ENCODE results near the gene SYTL3.

The SYTL3 gene

GRCh38 chr6:158638324-158638854 lies 11.5 kb upstream of the SYTL3 start:
- no peaks in the 10 kb centered on the region for H3K27me3 ChIP-seq (ENCODE audit: control insufficient read depth in 5 of 5, insufficient read depth in 4 of 5, low read length in 5 of 5)
- H3K9ac ChIP-seq (ENCODE audit: low read length in 5 of 5) = no peak overlapping the region
- H3K4me1 ChIP-seq (ENCODE audit: control insufficient read depth in 5 of 5, insufficient read depth in 5 of 5, low read length in 5 of 5) = peaks cover 4 to 17% (median 16%) of the 10 kb centered on the region in 5 donors
- no peaks in the 10 kb centered on the region for H3K9me3 ChIP-seq (ENCODE audit: control insufficient read depth in 5 of 5, low read length in 5 of 5)
- no peak overlapping the region for H3K27ac ChIP-seq (ENCODE audit: low read depth, low read length)
- H3K4me3 ChIP-seq (ENCODE audit: low read depth in 1 of 5, low read length in 5 of 5) = no peak overlapping the region
- peaks cover 6 to 39% (median 31%) of the 10 kb centered on the region in 5 donors for H3K36me3 ChIP-seq (ENCODE audit: control insufficient read depth in 5 of 5, insufficient read depth in 5 of 5, low read length in 5 of 5)

DNA sequence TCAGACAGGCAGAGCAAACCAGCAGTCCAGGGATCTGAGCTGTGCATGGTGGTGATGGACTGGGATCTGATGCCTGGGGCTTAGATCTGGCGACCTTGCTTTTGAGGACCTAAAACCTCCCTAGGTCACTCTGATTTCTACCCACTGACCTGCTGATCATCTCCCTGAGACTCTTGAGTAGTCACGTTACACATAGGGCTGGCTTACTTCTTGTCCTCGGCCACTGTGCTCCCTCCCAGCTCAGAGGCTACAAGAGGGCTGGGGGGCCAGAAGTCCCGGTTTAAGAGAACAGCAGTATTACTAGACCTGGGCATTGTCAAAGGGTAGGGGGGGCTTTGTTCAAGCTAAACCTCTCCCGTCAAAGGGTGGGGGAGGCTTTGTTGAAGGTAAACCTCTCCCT lies 10.8 kb upstream of the SYTL3 start:
- Histone ChIP-seq H3K36me3 (ENCODE audit: control insufficient read depth in 5 of 5, insufficient read depth in 5 of 5, low read length in 5 of 5) (peaks cover 5 to 39% (median 31%) of the 10 kb centered on the region in 5 donors), H3K9ac (ENCODE audit: low read length in 5 of 5) (no peak overlapping the region), H3K4me3 (ENCODE audit: low read depth in 1 of 5, low read length in 5 of 5) (no peak overlapping the region), H3K4me1 (ENCODE audit: control insufficient read depth in 5 of 5, insufficient read depth in 5 of 5, low read length in 5 of 5) (peaks cover 4 to 23% (median 21%) of the 10 kb centered on the region in 5 donors), H3K27me3 (ENCODE audit: control insufficient read depth in 5 of 5, insufficient read depth in 4 of 5, low read length in 5 of 5) (no peaks in the 10 kb centered on the region), H3K27ac (ENCODE audit: low read depth, low read length) (no peak overlapping the region), H3K9me3 (ENCODE audit: control insufficient read depth in 5 of 5, low read length in 5 of 5) (no peaks in the 10 kb centered on the region)

- Histone ChIP-seq H3K36me3 (ENCODE audit: control insufficient read depth in 5 of 5, insufficient read depth in 5 of 5, low read length in 5 of 5) (peaks cover 5 to 30% (median 26%) of the 10 kb centered on the region in 5 donors), H3K4me3 (ENCODE audit: low read depth in 1 of 5, low read length in 5 of 5) (no peak overlapping the region), H3K27me3 (ENCODE audit: control insufficient read depth in 5 of 5, insufficient read depth in 4 of 5, low read length in 5 of 5) (no peaks in the 10 kb centered on the region), H3K4me1 (ENCODE audit: control insufficient read depth in 5 of 5, insufficient read depth in 5 of 5, low read length in 5 of 5) (peaks cover 4 to 30% (median 27%) of the 10 kb centered on the region in 5 donors), H3K27ac (ENCODE audit: low read depth, low read length) (no peak overlapping the region), H3K9ac (ENCODE audit: low read length in 5 of 5) (no peak overlapping the region), H3K9me3 (ENCODE audit: control insufficient read depth in 5 of 5, low read length in 5 of 5) (no peaks in the 10 kb centered on the region)
Measured at GRCh38 chr6:158640519-158640918, 9.3 kb upstream of the SYTL3 start.

DNA sequence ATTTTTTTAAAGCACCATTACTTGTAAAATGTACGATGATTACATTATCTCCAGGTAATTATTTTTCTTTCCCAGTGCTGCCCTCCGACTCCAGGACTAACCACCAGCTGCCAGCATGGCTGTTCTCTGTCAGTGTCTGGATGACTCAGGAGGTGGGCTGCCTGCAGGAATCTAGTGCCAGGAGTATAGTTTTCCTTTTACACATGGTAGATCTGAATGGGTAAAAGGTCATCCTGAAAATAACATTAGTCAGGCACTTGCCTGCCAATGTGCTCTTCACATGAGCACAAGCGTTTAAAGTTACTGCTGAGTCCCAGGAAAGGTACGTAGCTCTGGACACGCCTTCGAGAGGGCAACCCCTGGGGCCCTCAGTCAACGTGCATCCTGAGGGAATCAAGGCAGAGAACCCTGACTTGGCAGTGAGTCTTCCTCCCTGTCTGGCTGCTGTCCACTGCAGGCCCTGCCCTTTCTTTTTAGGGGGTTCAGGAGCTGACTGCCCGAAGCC lies 7.7 kb upstream of the SYTL3 start:
- Histone ChIP-seq H3K9ac (ENCODE audit: low read length in 5 of 5) (no peak overlapping the region), H3K4me1 (ENCODE audit: control insufficient read depth in 5 of 5, insufficient read depth in 5 of 5, low read length in 5 of 5) (peaks cover 4 to 30% (median 27%) of the 10 kb centered on the region in 5 donors)

DNA sequence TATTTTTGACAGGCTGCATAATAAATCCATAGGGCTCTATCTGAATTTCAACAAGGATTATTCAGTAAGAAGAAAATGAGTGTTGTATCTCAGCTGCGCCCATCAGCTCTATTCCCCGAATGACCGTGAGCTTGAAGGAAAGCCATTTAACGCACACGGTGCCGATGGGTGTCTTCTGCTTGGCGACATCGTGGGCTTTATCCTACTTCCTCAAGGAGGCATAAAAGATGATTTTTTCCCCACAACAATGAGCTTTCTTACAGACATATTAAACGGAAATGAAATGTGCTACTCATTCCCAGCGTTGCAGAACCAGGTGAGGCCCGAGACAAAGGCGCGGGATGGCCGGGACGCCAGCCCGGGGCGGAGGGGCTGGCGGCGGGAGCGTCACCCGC lies 6.0 kb upstream of the SYTL3 start:
- H3K27ac ChIP-seq (ENCODE audit: low read depth, low read length) = peak overlapping the region; percentile 82
- H3K9ac ChIP-seq (ENCODE audit: low read length in 5 of 5) = peak overlapping the region; percentile 68 to 96 (median 90)
- peaks cover 4 to 30% (median 27%) of the 10 kb centered on the region in 5 donors for H3K4me1 ChIP-seq (ENCODE audit: control insufficient read depth in 5 of 5, insufficient read depth in 5 of 5, low read length in 5 of 5)
- H3K36me3 ChIP-seq (ENCODE audit: control insufficient read depth in 5 of 5, insufficient read depth in 5 of 5, low read length in 5 of 5) = peaks cover 0 to 12% (median 9%) of the 10 kb centered on the region in 5 donors
- no peaks in the 10 kb centered on the region for H3K9me3 ChIP-seq (ENCODE audit: control insufficient read depth in 5 of 5, low read length in 5 of 5)
- peak overlapping the region; percentile 84 to 89 (median 88) for H3K4me3 ChIP-seq (ENCODE audit: low read depth in 1 of 5, low read length in 5 of 5)
- no peaks in the 10 kb centered on the region for H3K27me3 ChIP-seq (ENCODE audit: control insufficient read depth in 5 of 5, insufficient read depth in 4 of 5, low read length in 5 of 5)

More for the DNA sequence above, 7.7 kb upstream of the SYTL3 start:
- H3K27ac ChIP-seq (ENCODE audit: low read depth, low read length) = peak overlapping the region; percentile 64
- no peaks in the 10 kb centered on the region for H3K9me3 ChIP-seq (ENCODE audit: control insufficient read depth in 5 of 5, low read length in 5 of 5)
- peak overlapping the region in 1 of 5 donors; percentile 61 for H3K4me3 ChIP-seq (ENCODE audit: low read depth in 1 of 5, low read length in 5 of 5)
- no peaks in the 10 kb centered on the region for H3K27me3 ChIP-seq (ENCODE audit: control insufficient read depth in 5 of 5, insufficient read depth in 4 of 5, low read length in 5 of 5)
- H3K36me3 ChIP-seq (ENCODE audit: control insufficient read depth in 5 of 5, insufficient read depth in 5 of 5, low read length in 5 of 5) = peaks cover 2 to 17% (median 12%) of the 10 kb centered on the region in 5 donors

DNA sequence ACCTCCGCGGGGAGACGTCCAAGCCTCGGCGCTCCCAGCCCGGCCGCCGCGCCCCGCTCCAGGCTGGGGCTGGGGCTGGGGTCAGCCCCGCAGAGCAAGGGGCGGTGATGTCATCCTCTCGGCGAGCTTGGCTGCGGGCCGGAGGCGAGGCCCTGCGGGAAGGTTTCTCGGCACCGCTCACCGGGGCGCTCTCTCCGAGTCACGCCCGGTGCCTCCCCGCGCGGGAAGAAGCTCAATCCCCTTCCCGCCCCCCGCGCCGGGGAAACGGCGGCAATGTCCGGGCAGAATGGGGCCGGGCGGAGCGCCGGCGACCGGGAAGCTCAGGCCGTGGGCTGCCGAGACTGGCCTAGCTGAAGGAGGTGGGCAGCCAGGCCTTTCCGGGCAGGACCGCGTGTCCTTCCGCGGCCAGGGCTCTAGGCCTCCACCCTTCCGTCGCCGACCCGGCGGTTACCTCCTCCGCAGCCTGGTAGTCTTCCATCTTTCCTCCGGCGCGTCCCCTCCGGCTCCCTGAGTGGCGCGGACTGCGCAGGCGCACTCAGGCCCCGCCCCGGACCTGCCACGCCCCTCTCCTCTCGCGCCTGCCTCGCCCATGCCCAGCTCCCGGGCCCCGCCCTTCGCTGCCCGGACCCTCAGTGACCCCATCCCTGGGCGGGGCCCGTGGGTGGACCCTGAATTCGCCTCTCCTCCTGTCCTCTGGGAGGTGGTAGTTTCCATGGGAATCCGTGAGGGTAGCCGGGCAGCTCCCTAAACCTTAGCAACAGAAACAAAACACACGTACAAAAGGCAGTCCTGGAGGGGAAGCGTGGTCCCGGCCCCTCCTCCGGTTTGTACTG lies 5.4 kb upstream of the SYTL3 start, which contains the start of gene DYNLT1:
TSS of gene DYNLT1 (minus strand) at position 513 of the 833 bp plus-strand sequence. CDS start at position 478, 35 bp downstream.
- Histone ChIP-seq H3K36me3 (ENCODE audit: control insufficient read depth in 5 of 5, insufficient read depth in 5 of 5, low read length in 5 of 5) (peaks cover 0 to 10% (median 6%) of the 10 kb centered on the region in 5 donors), H3K9me3 (ENCODE audit: control insufficient read depth in 5 of 5, low read length in 5 of 5) (no peaks in the 10 kb centered on the region), H3K4me1 (ENCODE audit: control insufficient read depth in 5 of 5, insufficient read depth in 5 of 5, low read length in 5 of 5) (peaks cover 4 to 34% (median 27%) of the 10 kb centered on the region in 5 donors), H3K9ac (ENCODE audit: low read length in 5 of 5) (peak within 1 kb of the TSS; percentile 68 to 96 (median 90)), H3K4me3 (ENCODE audit: low read depth in 1 of 5, low read length in 5 of 5) (peak within 1 kb of the TSS; percentile 84 to 94 (median 89)), H3K27ac (ENCODE audit: low read depth, low read length) (peak within 1 kb of the TSS; percentile 82), H3K27me3 (ENCODE audit: control insufficient read depth in 5 of 5, insufficient read depth in 4 of 5, low read length in 5 of 5) (no peaks in the 10 kb centered on the region)

GRCh38 chr6:158645064-158646022 lies 4.5 kb upstream of the SYTL3 start:
- H3K36me3 ChIP-seq (ENCODE audit: control insufficient read depth in 5 of 5, insufficient read depth in 5 of 5, low read length in 5 of 5) = peaks cover 0 to 4% (median 4%) of the 10 kb centered on the region in 5 donors
- no peaks in the 10 kb centered on the region for H3K9me3 ChIP-seq (ENCODE audit: control insufficient read depth in 5 of 5, low read length in 5 of 5)
- H3K4me1 ChIP-seq (ENCODE audit: control insufficient read depth in 5 of 5, insufficient read depth in 5 of 5, low read length in 5 of 5) = peaks cover 4 to 38% (median 27%) of the 10 kb centered on the region in 5 donors
- peak overlapping the region; percentile 82 for H3K27ac ChIP-seq (ENCODE audit: low read depth, low read length)
- H3K4me3 ChIP-seq (ENCODE audit: low read depth in 1 of 5, low read length in 5 of 5) = peak overlapping the region; percentile 84 to 94 (median 89)
- peak overlapping the region in 4 of 5 donors; percentile 62 to 96 (median 90) for H3K9ac ChIP-seq (ENCODE audit: low read length in 5 of 5)
- H3K27me3 ChIP-seq (ENCODE audit: control insufficient read depth in 5 of 5, insufficient read depth in 4 of 5, low read length in 5 of 5) = no peaks in the 10 kb centered on the region

GRCh38 chr6:158646023-158646910 lies 3.6 kb upstream of the SYTL3 start:
- no peak overlapping the region for H3K27ac ChIP-seq (ENCODE audit: low read depth, low read length)
- H3K4me1 ChIP-seq (ENCODE audit: control insufficient read depth in 5 of 5, insufficient read depth in 5 of 5, low read length in 5 of 5) = peaks cover 4 to 38% (median 27%) of the 10 kb centered on the region in 5 donors
- no peaks in the 10 kb centered on the region for H3K27me3 ChIP-seq (ENCODE audit: control insufficient read depth in 5 of 5, insufficient read depth in 4 of 5, low read length in 5 of 5)
- no peaks in the 10 kb centered on the region for H3K9me3 ChIP-seq (ENCODE audit: control insufficient read depth in 5 of 5, low read length in 5 of 5)
- no peak overlapping the region for H3K4me3 ChIP-seq (ENCODE audit: low read depth in 1 of 5, low read length in 5 of 5)
- no peak overlapping the region for H3K9ac ChIP-seq (ENCODE audit: low read length in 5 of 5)
- H3K36me3 ChIP-seq (ENCODE audit: control insufficient read depth in 5 of 5, insufficient read depth in 5 of 5, low read length in 5 of 5) = no peaks in the 10 kb centered on the region

GRCh38 chr6:158647501-158647900 lies 2.4 kb upstream of the SYTL3 start:
- Histone ChIP-seq H3K4me1 (ENCODE audit: control insufficient read depth in 5 of 5, insufficient read depth in 5 of 5, low read length in 5 of 5) (peaks cover 0 to 31% (median 18%) of the 10 kb centered on the region in 5 donors), H3K9me3 (ENCODE audit: control insufficient read depth in 5 of 5, low read length in 5 of 5) (no peaks in the 10 kb centered on the region), H3K9ac (ENCODE audit: low read length in 5 of 5) (no peak overlapping the region), H3K27me3 (ENCODE audit: control insufficient read depth in 5 of 5, insufficient read depth in 4 of 5, low read length in 5 of 5) (no peaks in the 10 kb centered on the region), H3K4me3 (ENCODE audit: low read depth in 1 of 5, low read length in 5 of 5) (no peak overlapping the region), H3K36me3 (ENCODE audit: control insufficient read depth in 5 of 5, insufficient read depth in 5 of 5, low read length in 5 of 5) (no peaks in the 10 kb centered on the region), H3K27ac (ENCODE audit: low read depth, low read length) (no peak overlapping the region)

All from subcutaneous abdominal adipose tissue (tissue), 5 donors.